ENCODE data around the gene PRKAR1B. TPM values are rescaled to one million over a fixed set of nuclear protein-coding genes. Genes with fewer than 3 reads are reported as not detected.

Gene PRKAR1B
- total RNA-seq, 2 experiments from 2014 or later = 48.7 to 49.9 TPM

DNA sequence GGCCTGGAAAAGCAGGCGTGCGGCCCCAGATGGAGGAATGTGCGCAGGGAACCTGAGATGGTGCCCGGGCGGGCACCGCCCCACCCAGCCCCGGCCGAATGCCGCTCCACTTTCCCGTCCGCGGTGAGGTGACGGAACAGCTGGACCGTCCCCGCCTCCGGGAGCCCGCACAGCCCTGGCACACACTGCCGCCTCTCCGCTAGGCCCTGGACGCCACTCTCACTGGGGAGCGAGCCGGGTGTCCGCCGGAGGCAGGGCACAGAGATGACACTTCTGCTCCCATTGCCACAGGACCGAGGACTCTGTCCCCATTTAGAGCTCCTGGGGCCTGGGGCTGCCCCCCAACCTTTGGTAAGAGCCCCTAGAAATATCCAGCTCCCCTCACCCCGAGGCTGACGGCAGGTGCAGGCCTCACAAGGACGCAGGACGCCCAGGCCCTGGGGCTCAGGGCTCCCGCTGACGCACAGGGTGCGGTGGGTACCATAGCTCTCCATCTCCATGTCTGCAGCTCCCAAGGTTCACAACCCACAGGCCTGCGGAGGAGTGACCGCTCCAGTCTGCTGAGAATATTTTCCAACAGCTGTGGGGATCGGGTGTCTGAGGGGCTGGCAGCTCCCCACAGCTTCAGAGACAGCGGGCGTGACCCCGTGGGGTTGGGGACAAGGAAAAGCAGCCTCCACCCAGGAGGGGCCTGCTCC lies 155.2 kb downstream of the PRKAR1B start:
- ChIA-PET POLR2A (interaction anchor here (0.6 kb wide), 1 partner anchor 11 kb away, joined by 3 read pairs; no protein-coding TSS in a partner anchor), CTCF (interaction anchor here (1.2 kb wide), 1 partner anchor 10 kb away, joined by 4 read pairs; no protein-coding TSS in a partner anchor)
- H3K4me3 Mint-ChIP-seq = no peak overlapping the region
- intact Hi-C loops (cut with micrococcal nuclease) = no loop called here
- no peaks in the 10 kb centered on the region for H3K4me1 Mint-ChIP-seq (ENCODE audit: low read depth)
- no peak overlapping the region for H3K27ac Mint-ChIP-seq
- TF ChIP-seq, protein P1, sequence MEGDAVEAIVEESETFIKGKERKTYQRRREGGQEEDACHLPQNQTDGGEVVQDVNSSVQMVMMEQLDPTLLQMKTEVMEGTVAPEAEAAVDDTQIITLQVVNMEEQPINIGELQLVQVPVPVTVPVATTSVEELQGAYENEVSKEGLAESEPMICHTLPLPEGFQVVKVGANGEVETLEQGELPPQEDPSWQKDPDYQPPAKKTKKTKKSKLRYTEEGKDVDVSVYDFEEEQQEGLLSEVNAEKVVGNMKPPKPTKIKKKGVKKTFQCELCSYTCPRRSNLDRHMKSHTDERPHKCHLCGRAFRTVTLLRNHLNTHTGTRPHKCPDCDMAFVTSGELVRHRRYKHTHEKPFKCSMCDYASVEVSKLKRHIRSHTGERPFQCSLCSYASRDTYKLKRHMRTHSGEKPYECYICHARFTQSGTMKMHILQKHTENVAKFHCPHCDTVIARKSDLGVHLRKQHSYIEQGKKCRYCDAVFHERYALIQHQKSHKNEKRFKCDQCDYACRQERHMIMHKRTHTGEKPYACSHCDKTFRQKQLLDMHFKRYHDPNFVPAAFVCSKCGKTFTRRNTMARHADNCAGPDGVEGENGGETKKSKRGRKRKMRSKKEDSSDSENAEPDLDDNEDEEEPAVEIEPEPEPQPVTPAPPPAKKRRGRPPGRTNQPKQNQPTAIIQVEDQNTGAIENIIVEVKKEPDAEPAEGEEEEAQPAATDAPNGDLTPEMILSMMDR (IDR thresholded peaks at IDR 0.05) = no peak
- no peaks in the 10 kb centered on the region for H3K27me3 Mint-ChIP-seq
- H3K36me3 Mint-ChIP-seq (ENCODE audit: low read depth) = peaks cover 23% of the 10 kb centered on the region
- ATAC-seq (no peak), DNase-seq (no peak)
- H3K9me3 Mint-ChIP-seq = peaks cover 2% of the 10 kb centered on the region

DNA sequence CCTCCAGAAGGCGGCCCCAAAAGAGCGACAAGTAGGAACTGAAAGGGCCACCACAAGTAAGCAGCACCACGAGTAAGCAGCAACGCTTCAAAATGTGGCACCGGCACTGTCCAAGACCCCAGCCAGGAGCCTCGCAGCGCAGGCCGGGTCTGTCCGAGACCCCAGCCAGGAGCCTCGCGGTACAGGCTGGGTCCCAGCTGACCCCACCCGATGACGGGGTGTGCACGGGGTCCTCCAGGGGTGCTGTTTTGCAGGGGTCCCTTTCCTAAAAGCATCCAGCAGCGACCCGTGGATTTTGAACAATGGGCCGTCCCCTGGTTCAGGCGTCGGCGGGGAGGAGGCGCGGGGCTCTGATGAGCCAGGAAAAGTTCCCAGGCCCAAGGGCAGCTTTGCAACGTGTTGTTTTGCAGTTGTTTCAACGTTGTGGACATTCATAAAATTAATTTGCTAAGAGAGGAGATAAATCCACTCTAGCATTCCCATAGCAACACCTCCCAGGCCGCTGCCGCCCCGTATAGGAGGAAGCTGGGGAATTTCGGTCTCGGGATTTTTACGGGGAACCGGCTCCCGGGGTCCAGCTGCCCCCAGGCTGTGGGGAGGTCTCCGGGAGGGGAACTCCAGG lies 155.9 kb downstream of the PRKAR1B start:
- Mint-ChIP-seq H3K27ac (no peak overlapping the region), H3K4me1 (ENCODE audit: low read depth) (no peaks in the 10 kb centered on the region), H3K27me3 (no peaks in the 10 kb centered on the region), H3K36me3 (ENCODE audit: low read depth) (peaks cover 17% of the 10 kb centered on the region), H3K4me3 (no peak overlapping the region), H3K9me3 (peaks cover under 1% of the 10 kb centered on the region)
- DNase-seq = no peak
- intact Hi-C loops (cut with micrococcal nuclease) = no loop called here
- no peak for ATAC-seq
- POLR2A ChIA-PET = no interaction called here
- CTCF ChIA-PET = interaction anchor here (1.2 kb wide), 1 partner anchor 11 kb away, joined by 4 read pairs; no protein-coding TSS in a partner anchor
- TF ChIP-seq, protein P1 (IDR thresholded peaks at IDR 0.05) = no peak

DNA sequence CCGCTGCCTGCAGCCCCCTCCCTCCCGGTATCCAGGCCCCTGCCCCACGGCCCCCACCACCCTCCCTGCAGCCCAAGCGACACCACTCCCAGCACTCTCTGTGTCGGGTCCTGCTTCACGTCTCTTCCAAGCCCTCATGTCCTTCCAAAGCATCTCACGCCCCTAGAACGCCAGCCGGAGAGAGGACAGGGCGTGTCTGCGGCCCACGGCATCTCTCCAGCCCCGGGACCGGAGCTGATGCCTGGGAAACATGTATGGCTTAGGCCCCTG lies 156.3 kb downstream of the PRKAR1B start:
- Mint-ChIP-seq H3K9me3 (no peaks in the 10 kb centered on the region), H3K4me1 (ENCODE audit: low read depth) (no peaks in the 10 kb centered on the region), H3K27me3 (no peaks in the 10 kb centered on the region), H3K4me3 (no peak overlapping the region), H3K36me3 (ENCODE audit: low read depth) (peaks cover 12% of the 10 kb centered on the region), H3K27ac (no peak overlapping the region)
- ChIA-PET POLR2A (no interaction called here), CTCF (no interaction called here)
- intact Hi-C loops (cut with micrococcal nuclease) = no loop called here
- DNase-seq (no peak), ATAC-seq (no peak)
- TF ChIP-seq, protein P1 (IDR thresholded peaks at IDR 0.05) = no peak

DNA sequence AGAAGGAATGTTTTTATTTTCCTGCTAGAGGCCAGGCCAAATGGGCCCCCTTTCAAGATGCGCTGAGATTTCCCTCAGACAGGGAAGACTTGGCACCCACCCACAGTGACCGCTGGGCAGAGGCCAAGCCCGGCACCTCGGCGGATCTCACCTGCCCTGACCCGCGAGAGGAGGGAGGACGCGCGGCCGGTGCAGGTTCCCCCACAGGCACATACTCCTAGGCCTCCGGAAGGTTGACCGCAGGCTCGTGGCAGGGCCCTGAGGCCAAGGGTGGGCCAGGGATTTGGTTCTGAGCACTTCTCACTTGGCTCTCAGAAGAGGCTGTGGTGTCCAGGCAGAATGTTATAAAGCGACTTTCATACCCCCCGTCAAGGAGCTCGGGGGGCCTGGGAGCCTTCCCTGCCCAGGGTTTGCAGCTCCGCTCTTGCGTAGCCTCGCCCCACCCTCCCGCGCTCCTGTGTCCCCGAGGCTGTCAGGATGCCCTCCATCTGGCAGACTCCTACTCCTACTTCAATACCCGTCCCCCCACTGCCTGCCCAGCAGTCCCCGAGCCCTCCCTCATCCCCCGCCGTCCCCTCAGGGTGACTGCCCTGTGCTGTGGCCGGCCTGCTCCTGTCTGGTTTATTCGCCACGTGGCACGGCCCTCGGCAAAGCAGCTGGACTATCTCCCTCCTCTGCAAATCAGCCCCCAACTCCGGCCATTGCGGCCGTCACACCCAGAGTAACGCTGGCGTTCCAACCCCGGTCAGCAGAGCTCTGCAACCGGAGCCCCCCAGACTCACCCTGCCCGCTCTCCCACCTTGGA lies 156.9 kb downstream of the PRKAR1B start:
- Mint-ChIP-seq H3K9me3 (no peaks in the 10 kb centered on the region), H3K4me1 (ENCODE audit: low read depth) (no peaks in the 10 kb centered on the region), H3K27me3 (no peaks in the 10 kb centered on the region), H3K36me3 (ENCODE audit: low read depth) (peaks cover 11% of the 10 kb centered on the region), H3K27ac (no peak overlapping the region), H3K4me3 (no peak overlapping the region)
- DNase-seq = no peak
- TF ChIP-seq, protein P1 (IDR thresholded peaks at IDR 0.05) = no peak
- ChIA-PET POLR2A (no interaction called here), CTCF (no interaction called here)
- intact Hi-C loops (cut with micrococcal nuclease) = no loop called here
- no peak for ATAC-seq
